Ovary (tissue), 10 donors: ENCODE measurements around the gene OSGEPL1. TPM values are rescaled to one million over a fixed set of nuclear protein-coding genes. Genes with fewer than 3 reads are reported as not detected.

Experiments
- DNase-seq, 5 donors: peaks; one replicate each; pipeline ENCODE4 v3.0.0-alpha.2; 2019 to 2020
- H3K27ac ChIP-seq, 2 donors: fragments of 200-600 bp; one replicate each; pipeline versions ENCODE4 v1.5.1 to v1.8.0; 2019 to 2022
- H3K27me3 ChIP-seq: fragments of 200-600 bp; one replicate; pipeline ENCODE4 v1.8.0; 2022
- H3K36me3 ChIP-seq: fragments of 200-600 bp; sonication (generic); one replicate; pipeline ENCODE4 v1.5.1; 2019
- H3K4me1 ChIP-seq: one replicate; pipeline ENCODE4 v1.8.1; 2013; ENCODE audit warnings: mild to moderate bottlenecking, moderate library complexity; ENCODE audit not compliant: insufficient read depth
- H3K4me3 ChIP-seq: fragments of 200-600 bp; sonication (generic); one replicate; pipeline ENCODE4 v1.5.1; 2017
- H3K9me3 ChIP-seq, 2 donors: fragments of 200-600 bp in 1 of 2; sonication (generic) in 1 of 2; one replicate each; pipeline versions ENCODE4 v1.5.1 to v1.8.1; 2013 to 2019; ENCODE audit warnings: mild to moderate bottlenecking in 1 of 2, moderate library complexity in 1 of 2
- CTCF ChIP-seq, 3 donors: fragments of 450-650 bp in 2 of 3; fragments of 200-600 bp in 1 of 3; IDR thresholded peaks; one replicate each; pipeline versions ENCODE4 v1.5.1 to v1.8.0; 2016 to 2022; ENCODE audit warnings: antibody characterized with exemption in 3 of 3, mild to moderate bottlenecking in 1 of 3
- EP300 ChIP-seq: sonication (generic); formaldehyde crosslinking; IDR thresholded peaks from one replicate; pipeline ENCODE4 v1.6.1; 2017; ENCODE audit warnings: antibody characterized with exemption
- POLR2A ChIP-seq: fragments of 450-650 bp; IDR thresholded peaks from one replicate; pipeline ENCODE4 v1.6.1; 2017; ENCODE audit warnings: antibody characterized with exemption, mild to moderate bottlenecking, moderate library complexity
- WGBS, 3 donors: extraction: QIAGEN DNeasy Blood & Tissue Kit in 1 of 3; methylation state at CpG; one replicate each; pipeline versions ENCODE4 v1.1.5 to v1.1.7; 2013 to 2017; 5-methylcytosine and 5-hydroxymethylcytosine counted together
- intact Hi-C, 4 donors: fragments of 100-400 bp; cut with DNase I; formaldehyde crosslinking; loops; one replicate each; pipeline versions ENCODE4 v1.11.0 to v1.15.1; 2022 to 2023
- long read RNA-seq, 3 donors: library from polyadenylated mRNA in 2 of 3; unstranded in 2 of 3; transcript quantifications; one replicate each; pipeline ENCODE4 v2.0.0 and lab custom pipeline, GENCODE V29; 2021 to 2026
- polyA plus RNA-seq, 2 donors: library from polyadenylated mRNA; stranded (reverse); fragments of 200-250 nt in 1 of 2; fragments of 350-450 nt in 1 of 2; fragmentation: Illumina TruSeq in 1 of 2; extraction: RNeasy Lipid Tissue Mini Kit (QIAGEN cat#74804) in 1 of 2; gene quantifications; one replicate each; pipeline ENCODE4 v1.2.3, GENCODE V29; 2013 to 2014
- total RNA-seq, 7 donors: library from RNA; depleted of rRNA in 2 of 7; stranded (reverse); fragments of >200 nt in 2 of 7; fragmentation: NEBNext Ultra II Directional in 3 of 7; extraction: Animal tissue kit (Norgen Biotek cat#: 25700) in 3 of 7; gene quantifications; one replicate each; pipeline versions ENCODE4 v1.1.0 to v1.2.4, GENCODE V29; 2016 to 2023
- donor health status: DM: no; HTN: no; CAD: no; lungs with moderate emphysema.
- donor health status: DM: no; HTN: no; CAD: no.
- donor health status: Bipolar disorder and iron deficiency.
- donor health status: DM: yes; HTN: yes; CAD: no.
- donor health status: DM: no; HTN: no; CAD: no.
- donor health status: DM: yes; HTN: yes; CAD: no.

OSGEPL1 gene
- 10 to 100 TPM in 1 of 7 donors, 1 to 10 TPM in 6; 4.7 to 10.6 (median 8.5) TPM for total RNA-seq
- polyA plus RNA-seq, result 1 to 10 TPM; 6.2 to 9.7 TPM
- long read RNA-seq, donor 1, partial matches to known transcripts, result 2 of 42 reads
- long read RNA-seq, donor 1, other reads (novel, unspliced or antisense), result 36 of 42 reads
- long read RNA-seq, donor 2, partial matches to known transcripts, result 0 of 1 reads
- long read RNA-seq, donor 2, other reads (novel, unspliced or antisense), result 0 of 1 reads
- long read RNA-seq, donor 3, partial matches to known transcripts, result 0 of 11 reads
- long read RNA-seq, donor 3, other reads (novel, unspliced or antisense), result 9 of 11 reads

- peak; percentile 90 to 93 (median 91) for DNase-seq
- H3K9me3 ChIP-seq, result no peaks in the 10 kb centered on the region
- TF ChIP-seq EP300 (peak; percentile 25), CTCF (IDR thresholded peaks at IDR 0.05) (peak in 2 of 3 donors; percentile 32 to 53), POLR2A (no peak)
- no peaks in the 10 kb centered on the region for H3K27me3 ChIP-seq
- H3K27ac ChIP-seq, result peak within 1 kb of the TSS; percentile 69 to 74
- 0% methylated on average over 33 of the region's 33 CpGs for WGBS, 3 donors
- intact Hi-C loops, result no loop called here
- peak within 1 kb of the TSS; percentile 70 for H3K4me3 ChIP-seq
- no peaks in the 10 kb centered on the region for H3K4me1 ChIP-seq
- no peaks in the 10 kb centered on the region for H3K36me3 ChIP-seq
These were observed at the start of gene OSGEPL1 for GRCh38 chr2:189762551-189763298. OSGEPL1 (minus strand) TSS chr2:189762792; CDS start chr2:189761640, 1,152 bp downstream.

GRCh38 chr2:189803431-189803830 is 40.8 kb upstream of the OSGEPL1 start:
- 79 to 94% (median 93%) methylated on average over 3 of the region's 3 CpGs for whole genome bisulfite sequencing, 3 donors
- Histone ChIP-seq H3K4me1 (no peaks in the 10 kb centered on the region), H3K4me3 (no peak overlapping the region), H3K36me3 (no peaks in the 10 kb centered on the region), H3K27me3 (peaks cover 3% of the 10 kb centered on the region), H3K27ac (no peak overlapping the region), H3K9me3 (no peaks in the 10 kb centered on the region)
- no peak for DNase-seq
- TF ChIP-seq EP300 (no peak), POLR2A (no peak), CTCF (IDR thresholded peaks at IDR 0.05) (no peak)
- intact Hi-C loops, result no loop called here

GRCh38 chr2:189802396-189802912 is 39.9 kb upstream of the OSGEPL1 start:
- no peak for DNase-seq
- no peaks in the 10 kb centered on the region for H3K9me3 ChIP-seq
- intact Hi-C loops, result no loop called here
- no peaks in the 10 kb centered on the region for H3K36me3 ChIP-seq
- H3K4me3 ChIP-seq, result no peak overlapping the region
- TF ChIP-seq CTCF (IDR thresholded peaks at IDR 0.05) (no peak), POLR2A (no peak), EP300 (no peak)
- H3K4me1 ChIP-seq, result no peaks in the 10 kb centered on the region
- no peak overlapping the region for H3K27ac ChIP-seq
- 86 to 97% (median 96%) methylated on average over 2 of the region's 2 CpGs for WGBS, 3 donors
- H3K27me3 ChIP-seq, result peaks cover 3% of the 10 kb centered on the region

- Histone ChIP-seq H3K9me3 (no peaks in the 10 kb centered on the region), H3K27me3 (peaks cover 3% of the 10 kb centered on the region), H3K4me3 (no peak overlapping the region), H3K27ac (no peak overlapping the region), H3K4me1 (no peaks in the 10 kb centered on the region), H3K36me3 (no peaks in the 10 kb centered on the region)
- 67 to 73% (median 68%) methylated on average over 2 of the region's 2 CpGs for WGBS, 3 donors
- TF ChIP-seq POLR2A (no peak), EP300 (no peak)
- DNase-seq, result no peak
- intact Hi-C loops, result no loop called here
These were observed 36.9 kb upstream of the OSGEPL1 start for GRCh38 chr2:189799531-189799930.

GRCh38 chr2:189799030-189799331 is 36.4 kb upstream of the OSGEPL1 start:
- H3K36me3 ChIP-seq, result no peaks in the 10 kb centered on the region
- H3K4me1 ChIP-seq, result no peaks in the 10 kb centered on the region
- no peak for DNase-seq
- H3K27ac ChIP-seq, result no peak overlapping the region
- no peaks in the 10 kb centered on the region for H3K9me3 ChIP-seq
- intact Hi-C loops, result no loop called here
- no peak for TF ChIP-seq CTCF (IDR thresholded peaks at IDR 0.05)
- TF ChIP-seq POLR2A, result no peak
- TF ChIP-seq EP300, result no peak
- no peak overlapping the region for H3K4me3 ChIP-seq
- H3K27me3 ChIP-seq, result peaks cover 3% of the 10 kb centered on the region
